ENCODE data around the gene BCL2L11. TPM values are rescaled to one million over a fixed set of nuclear protein-coding genes. Genes with fewer than 3 reads are reported as not detected.

BCL2L11 gene
- total RNA-seq, 1 donor from 2014 or later, result 19.3 TPM

- no peak for TF ChIP-seq EZH2 (IDR thresholded peaks at IDR 0.05; ENCODE audit: insufficient read depth, low read length)
- TF ChIP-seq CTCF (IDR thresholded peaks at IDR 0.05; ENCODE audit: insufficient read depth, low read depth, low read length), result no peak
- no peak overlapping the region for H3K9ac ChIP-seq (ENCODE audit: low read length)
- no peak overlapping the region for H2AFZ ChIP-seq (ENCODE audit: low read depth, low read length)
- peaks cover 10% of the 10 kb centered on the region for H3K36me3 Mint-ChIP-seq (ENCODE audit: low read depth, unreplicated experiment)
- H3K4me2 ChIP-seq (ENCODE audit: low read length), result no peak overlapping the region
- H3K27ac Mint-ChIP-seq (ENCODE audit: unreplicated experiment), result no peak overlapping the region
- H3K9me3 Mint-ChIP-seq (ENCODE audit: unreplicated experiment), result peaks cover 2% of the 10 kb centered on the region
- no peak overlapping the region for H3K4me3 Mint-ChIP-seq (ENCODE audit: unreplicated experiment)
- FAIRE-seq, result no peak
- H4K20me1 ChIP-seq (ENCODE audit: insufficient read depth, low read length), result peaks cover 6% of the 10 kb centered on the region
- no peak overlapping the region for H3K27ac ChIP-seq (ENCODE audit: low read depth, low read length)
- no peaks in the 10 kb centered on the region for H3K27me3 ChIP-seq (ENCODE audit: insufficient read depth, low read length)
- no peak for DNase-seq (ENCODE audit: low read depth)
- no peaks in the 10 kb centered on the region for H3K79me2 ChIP-seq (ENCODE audit: insufficient read depth, low read length)
- H3K9me3 ChIP-seq (ENCODE audit: insufficient read depth, low read depth, low read length), result no peaks in the 10 kb centered on the region
- H3K4me1 ChIP-seq (ENCODE audit: insufficient read depth, low read length), result peaks cover 17% of the 10 kb centered on the region
- no peak overlapping the region for H3K4me3 ChIP-seq (ENCODE audit: insufficient read depth, low read depth, low read length)
- H3K36me3 ChIP-seq (ENCODE audit: insufficient read depth, low read length), result peaks cover 8% of the 10 kb centered on the region
- peaks cover 26% of the 10 kb centered on the region for H3K4me1 Mint-ChIP-seq (ENCODE audit: low read depth, unreplicated experiment)
- no peaks in the 10 kb centered on the region for H3K27me3 Mint-ChIP-seq (ENCODE audit: low read depth, unreplicated experiment)
Measured at GRCh38 chr2:111207851-111208250, 87.1 kb downstream of the BCL2L11 start.

- FAIRE-seq (no peak), DNase-seq (ENCODE audit: low read depth) (no peak)
- TF ChIP-seq CTCF (IDR thresholded peaks at IDR 0.05; ENCODE audit: insufficient read depth, low read depth, low read length) (no peak), EZH2 (IDR thresholded peaks at IDR 0.05; ENCODE audit: insufficient read depth, low read length) (no peak)
- Histone ChIP-seq H3K79me2 (ENCODE audit: insufficient read depth, low read length) (no peaks in the 10 kb centered on the region), H3K4me3 (ENCODE audit: insufficient read depth, low read depth, low read length) (no peak overlapping the region), H4K20me1 (ENCODE audit: insufficient read depth, low read length) (peaks cover 6% of the 10 kb centered on the region), H3K9ac (ENCODE audit: low read length) (no peak overlapping the region), H3K27me3 (ENCODE audit: insufficient read depth, low read length) (no peaks in the 10 kb centered on the region), H3K9me3 (ENCODE audit: insufficient read depth, low read depth, low read length) (no peaks in the 10 kb centered on the region), H3K4me2 (ENCODE audit: low read length) (peak overlapping the region; percentile 32), H3K36me3 (ENCODE audit: insufficient read depth, low read length) (peaks cover 8% of the 10 kb centered on the region), H3K4me1 (ENCODE audit: insufficient read depth, low read length) (peaks cover 13% of the 10 kb centered on the region), H3K27ac (ENCODE audit: low read depth, low read length) (peak overlapping the region; percentile 4), H2AFZ (ENCODE audit: low read depth, low read length) (no peak overlapping the region)
- no peak overlapping the region for H3K4me3 Mint-ChIP-seq (ENCODE audit: unreplicated experiment)
- H3K4me1 Mint-ChIP-seq (ENCODE audit: low read depth, unreplicated experiment), result peaks cover 23% of the 10 kb centered on the region
- no peaks in the 10 kb centered on the region for H3K27me3 Mint-ChIP-seq (ENCODE audit: low read depth, unreplicated experiment)
- no peak overlapping the region for H3K27ac Mint-ChIP-seq (ENCODE audit: unreplicated experiment)
- H3K36me3 Mint-ChIP-seq (ENCODE audit: low read depth, unreplicated experiment), result peaks cover 9% of the 10 kb centered on the region
- H3K9me3 Mint-ChIP-seq (ENCODE audit: unreplicated experiment), result peaks cover 4% of the 10 kb centered on the region
Measured at GRCh38 chr2:111208639-111209038, 87.9 kb downstream of the BCL2L11 start.

GRCh38 chr2:111209045-111209514 lies 88.4 kb downstream of the BCL2L11 start:
- no peak overlapping the region for H3K27ac ChIP-seq (ENCODE audit: low read depth, low read length)
- H4K20me1 ChIP-seq (ENCODE audit: insufficient read depth, low read length), result peaks cover 6% of the 10 kb centered on the region
- Mint-ChIP-seq H3K9me3 (ENCODE audit: unreplicated experiment) (peaks cover 4% of the 10 kb centered on the region), H3K4me3 (ENCODE audit: unreplicated experiment) (no peak overlapping the region), H3K4me1 (ENCODE audit: low read depth, unreplicated experiment) (peaks cover 23% of the 10 kb centered on the region), H3K27ac (ENCODE audit: unreplicated experiment) (no peak overlapping the region), H3K27me3 (ENCODE audit: low read depth, unreplicated experiment) (no peaks in the 10 kb centered on the region), H3K36me3 (ENCODE audit: low read depth, unreplicated experiment) (peaks cover 10% of the 10 kb centered on the region)
- FAIRE-seq (peak; percentile 54), DNase-seq (ENCODE audit: low read depth) (peak; percentile 94)
- H3K27me3 ChIP-seq (ENCODE audit: insufficient read depth, low read length), result no peaks in the 10 kb centered on the region
- peaks cover 13% of the 10 kb centered on the region for H3K4me1 ChIP-seq (ENCODE audit: insufficient read depth, low read length)
- no peaks in the 10 kb centered on the region for H3K79me2 ChIP-seq (ENCODE audit: insufficient read depth, low read length)
- peaks cover 8% of the 10 kb centered on the region for H3K36me3 ChIP-seq (ENCODE audit: insufficient read depth, low read length)
- H3K4me3 ChIP-seq (ENCODE audit: insufficient read depth, low read depth, low read length), result no peak overlapping the region
- TF ChIP-seq CTCF (IDR thresholded peaks at IDR 0.05; ENCODE audit: insufficient read depth, low read depth, low read length), result no peak
- peak overlapping the region; percentile 32 for H3K4me2 ChIP-seq (ENCODE audit: low read length)
- no peak overlapping the region for H2AFZ ChIP-seq (ENCODE audit: low read depth, low read length)
- no peak overlapping the region for H3K9ac ChIP-seq (ENCODE audit: low read length)
- no peaks in the 10 kb centered on the region for H3K9me3 ChIP-seq (ENCODE audit: insufficient read depth, low read depth, low read length)

Measured in astrocyte (in vitro differentiated cells and primary cell).